ENCODE results near the gene IL10RB. TPM values are rescaled to one million over a fixed set of nuclear protein-coding genes. Genes with fewer than 3 reads are reported as not detected.

The IL10RB gene
- total RNA-seq, 1 donor from 2014 or later: 7.7 TPM

GRCh38 chr21:33256019-33256418, 10.1 kb upstream of the IL10RB start:
- TF ChIP-seq, protein P1, sequence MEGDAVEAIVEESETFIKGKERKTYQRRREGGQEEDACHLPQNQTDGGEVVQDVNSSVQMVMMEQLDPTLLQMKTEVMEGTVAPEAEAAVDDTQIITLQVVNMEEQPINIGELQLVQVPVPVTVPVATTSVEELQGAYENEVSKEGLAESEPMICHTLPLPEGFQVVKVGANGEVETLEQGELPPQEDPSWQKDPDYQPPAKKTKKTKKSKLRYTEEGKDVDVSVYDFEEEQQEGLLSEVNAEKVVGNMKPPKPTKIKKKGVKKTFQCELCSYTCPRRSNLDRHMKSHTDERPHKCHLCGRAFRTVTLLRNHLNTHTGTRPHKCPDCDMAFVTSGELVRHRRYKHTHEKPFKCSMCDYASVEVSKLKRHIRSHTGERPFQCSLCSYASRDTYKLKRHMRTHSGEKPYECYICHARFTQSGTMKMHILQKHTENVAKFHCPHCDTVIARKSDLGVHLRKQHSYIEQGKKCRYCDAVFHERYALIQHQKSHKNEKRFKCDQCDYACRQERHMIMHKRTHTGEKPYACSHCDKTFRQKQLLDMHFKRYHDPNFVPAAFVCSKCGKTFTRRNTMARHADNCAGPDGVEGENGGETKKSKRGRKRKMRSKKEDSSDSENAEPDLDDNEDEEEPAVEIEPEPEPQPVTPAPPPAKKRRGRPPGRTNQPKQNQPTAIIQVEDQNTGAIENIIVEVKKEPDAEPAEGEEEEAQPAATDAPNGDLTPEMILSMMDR (IDR thresholded peaks at IDR 0.05; ENCODE audit: unreplicated experiment): no peak
- Mint-ChIP-seq H3K36me3 (ENCODE audit: insufficient read depth) (peaks cover 34% of the 10 kb centered on the region), H3K27ac (no peak overlapping the region), H3K4me1 (ENCODE audit: low read depth) (no peaks in the 10 kb centered on the region), H3K27me3 (no peaks in the 10 kb centered on the region), H3K4me3 (ENCODE audit: low read depth) (no peak overlapping the region), H3K9me3 (ENCODE audit: low read depth) (no peaks in the 10 kb centered on the region)
- DNase-seq (ENCODE audit: low spot score, unreplicated experiment): no peak

- DNase-seq (ENCODE audit: low spot score, unreplicated experiment): no peak
- Mint-ChIP-seq H3K27me3 (no peaks in the 10 kb centered on the region), H3K9me3 (ENCODE audit: low read depth) (no peaks in the 10 kb centered on the region), H3K27ac (no peak overlapping the region), H3K36me3 (ENCODE audit: insufficient read depth) (peaks cover 31% of the 10 kb centered on the region), H3K4me3 (ENCODE audit: low read depth) (no peak overlapping the region), H3K4me1 (ENCODE audit: low read depth) (no peaks in the 10 kb centered on the region)
- TF ChIP-seq, protein P1 (IDR thresholded peaks at IDR 0.05; ENCODE audit: unreplicated experiment): no peak
These were observed 8.9 kb upstream of the IL10RB start for GRCh38 chr21:33257094-33257803.

GRCh38 chr21:33258475-33258874, 7.7 kb upstream of the IL10RB start:
- Mint-ChIP-seq H3K4me1 (ENCODE audit: low read depth) (no peaks in the 10 kb centered on the region), H3K4me3 (ENCODE audit: low read depth) (no peak overlapping the region), H3K27ac (no peak overlapping the region), H3K36me3 (ENCODE audit: insufficient read depth) (peaks cover 30% of the 10 kb centered on the region), H3K9me3 (ENCODE audit: low read depth) (no peaks in the 10 kb centered on the region), H3K27me3 (no peaks in the 10 kb centered on the region)
- TF ChIP-seq, protein P1 (IDR thresholded peaks at IDR 0.05; ENCODE audit: unreplicated experiment): no peak
- no peak for DNase-seq (ENCODE audit: low spot score, unreplicated experiment)

DNA sequence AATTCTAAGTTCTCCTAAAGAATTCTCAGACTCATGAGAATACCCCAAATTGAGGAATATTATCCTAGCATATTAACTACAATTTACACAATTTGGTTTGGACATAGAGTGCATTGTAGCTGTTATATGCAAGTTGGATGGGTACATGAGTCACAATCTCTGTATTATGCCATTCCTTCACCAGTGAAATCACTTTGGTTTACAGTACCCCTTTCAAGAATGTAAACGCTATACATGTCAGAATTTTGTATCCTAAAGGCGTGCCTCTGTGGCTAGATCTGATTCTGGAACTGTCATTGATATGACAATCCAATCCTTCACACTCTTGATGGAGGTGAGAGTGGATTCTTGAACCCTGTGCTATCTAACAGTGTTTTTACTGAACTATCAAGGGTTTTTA, 6.7 kb upstream of the IL10RB start:
- Mint-ChIP-seq H3K9me3 (ENCODE audit: low read depth) (no peaks in the 10 kb centered on the region), H3K4me1 (ENCODE audit: low read depth) (no peaks in the 10 kb centered on the region), H3K27me3 (no peaks in the 10 kb centered on the region), H3K36me3 (ENCODE audit: insufficient read depth) (peaks cover 32% of the 10 kb centered on the region), H3K4me3 (ENCODE audit: low read depth) (no peak overlapping the region), H3K27ac (no peak overlapping the region)
- no peak for DNase-seq (ENCODE audit: low spot score, unreplicated experiment)
- TF ChIP-seq, protein P1 (IDR thresholded peaks at IDR 0.05; ENCODE audit: unreplicated experiment): no peak

GRCh38 chr21:33259995-33260394, 6.2 kb upstream of the IL10RB start:
- DNase-seq (ENCODE audit: low spot score, unreplicated experiment): no peak
- Mint-ChIP-seq H3K9me3 (ENCODE audit: low read depth) (no peaks in the 10 kb centered on the region), H3K4me3 (ENCODE audit: low read depth) (no peak overlapping the region), H3K36me3 (ENCODE audit: insufficient read depth) (peaks cover 29% of the 10 kb centered on the region), H3K4me1 (ENCODE audit: low read depth) (no peaks in the 10 kb centered on the region), H3K27ac (no peak overlapping the region), H3K27me3 (no peaks in the 10 kb centered on the region)
- TF ChIP-seq, protein P1 (IDR thresholded peaks at IDR 0.05; ENCODE audit: unreplicated experiment): no peak

Data from progenitor cell of endocrine pancreas (in vitro differentiated cells).